ENCODE results near the gene FBXO22. TPM values are rescaled to one million over a fixed set of nuclear protein-coding genes. Genes with fewer than 3 reads are reported as not detected.
"Not testable (repeated sequence)": the region's sequence is repeated elsewhere in the genome, so short reads cannot be mapped to it uniquely, and the experiment has no call there.

FBXO22 gene
- polyA plus RNA-seq, 1 donor from 2014 or later, result 15.5 TPM

DNA sequence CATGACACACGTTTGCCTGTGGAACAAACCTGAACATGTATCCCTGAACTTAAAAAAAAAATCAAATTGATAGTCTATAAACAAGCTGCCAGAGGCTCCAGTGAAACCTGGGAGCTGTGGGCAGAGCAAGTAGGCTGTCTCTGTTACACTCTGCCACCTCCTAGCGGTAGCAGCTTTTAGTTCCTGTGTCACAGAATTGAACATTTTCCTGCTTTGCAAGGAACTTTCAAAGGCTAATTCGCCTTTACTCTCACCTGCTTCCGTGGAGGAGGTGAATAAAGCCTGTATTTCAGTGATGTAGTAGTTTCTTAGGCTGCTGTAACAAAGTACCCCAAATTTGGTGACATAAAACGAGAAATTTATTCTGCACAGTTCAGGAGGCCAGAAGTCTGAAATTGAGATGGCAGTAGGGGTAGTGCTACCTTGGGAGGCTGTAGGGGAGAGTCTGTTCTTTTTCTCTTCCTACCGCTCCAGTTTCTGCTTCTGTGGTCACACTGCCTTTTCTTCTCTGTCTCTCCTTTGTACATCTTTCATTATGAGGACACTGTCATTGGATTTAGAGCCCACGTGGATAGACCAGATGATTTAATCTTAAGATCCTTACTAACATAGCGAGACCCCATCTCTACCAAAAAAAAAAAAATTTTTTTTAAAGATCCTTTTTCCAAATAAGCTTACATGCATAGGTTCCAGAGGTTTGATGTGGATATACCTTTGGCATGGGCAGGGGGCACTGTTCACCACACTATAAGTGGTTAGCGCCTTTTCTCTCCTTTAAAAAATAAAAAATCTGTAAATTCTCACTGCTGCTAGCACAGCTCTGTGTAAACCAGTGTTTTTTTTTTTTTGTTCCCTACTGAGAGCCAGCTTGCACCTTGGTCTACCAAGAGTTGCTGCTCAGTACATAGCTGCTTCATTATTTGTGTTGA lies 25.3 kb downstream of the FBXO22 start:
- H3K27me3 Mint-ChIP-seq, result no peaks in the 10 kb centered on the region
- peaks cover 21 to 31% (median 28%) of the 10 kb centered on the region in 3 donors for H3K4me1 Mint-ChIP-seq
- H3K36me3 Mint-ChIP-seq, result peaks cover 2% of the 10 kb centered on the region
- no peaks in the 10 kb centered on the region for H3K9me3 Mint-ChIP-seq
- peak overlapping the region in 1 of 3 donors; percentile 33 for H3K27ac Mint-ChIP-seq
- H3K4me3 Mint-ChIP-seq, result no peak overlapping the region

DNA sequence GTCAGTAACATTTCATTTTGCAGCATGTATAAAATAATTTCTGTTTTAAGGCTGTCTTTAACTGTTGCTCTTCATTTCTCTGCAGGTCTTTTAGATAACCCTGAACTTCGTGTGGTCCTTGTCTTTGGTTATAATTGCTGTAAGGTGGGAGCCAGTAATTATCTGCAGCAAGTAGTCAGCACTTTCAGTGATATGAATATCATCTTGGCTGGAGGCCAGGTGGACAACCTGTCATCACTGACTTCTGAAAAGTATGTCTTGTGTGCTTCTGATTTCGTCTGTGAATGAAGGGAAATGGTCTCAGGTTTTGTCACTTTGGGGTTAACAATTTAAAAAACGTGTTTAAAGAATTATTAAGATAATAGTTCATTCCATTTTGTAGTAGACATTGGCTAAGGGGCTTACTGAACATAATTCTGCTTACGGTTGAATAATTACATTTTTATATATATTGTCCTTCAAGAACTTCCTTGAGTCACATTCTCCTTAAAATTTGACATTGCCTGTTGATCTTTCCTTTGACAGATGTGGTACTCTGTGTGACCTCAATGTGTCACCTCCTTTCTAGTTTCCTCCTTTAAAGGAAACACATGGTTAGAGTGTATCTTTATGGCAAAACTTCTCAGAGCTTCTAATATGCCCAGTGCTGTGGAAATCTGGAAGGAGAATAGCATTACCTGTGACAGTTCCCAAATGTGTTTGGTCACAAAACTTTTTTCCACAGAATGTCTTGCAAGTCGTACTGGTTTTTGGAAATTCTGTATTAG lies 26.3 kb downstream of the FBXO22 start:
- Mint-ChIP-seq H3K4me3 (no peak overlapping the region), H3K4me1 (peaks cover 21 to 27% (median 24%) of the 10 kb centered on the region in 3 donors), H3K27me3 (no peaks in the 10 kb centered on the region), H3K36me3 (peaks cover 5% of the 10 kb centered on the region), H3K9me3 (no peaks in the 10 kb centered on the region), H3K27ac (peak overlapping the region in 1 of 3 donors; percentile 14)

DNA sequence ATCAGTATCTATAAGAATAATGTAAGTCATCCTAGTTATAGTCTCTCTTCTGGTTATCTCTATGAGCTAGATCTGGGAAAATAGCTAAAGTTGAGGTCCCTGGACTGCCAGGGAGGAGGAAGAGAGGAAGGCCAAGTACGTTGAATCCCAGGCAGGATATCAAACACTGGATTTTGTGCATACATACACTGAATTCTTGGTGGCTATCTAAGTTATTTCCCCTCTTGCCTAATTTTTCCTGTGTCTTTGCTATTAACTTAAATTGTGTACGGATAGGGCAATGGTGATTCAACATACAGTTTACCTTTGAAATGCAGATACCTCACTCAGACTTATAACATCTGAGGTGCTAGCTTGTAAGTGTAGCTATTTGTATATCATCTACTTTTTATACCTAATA lies 27.2 kb downstream of the FBXO22 start:
- no peaks in the 10 kb centered on the region for H3K27me3 Mint-ChIP-seq
- peaks cover 16 to 22% (median 17%) of the 10 kb centered on the region in 3 donors for H3K4me1 Mint-ChIP-seq
- H3K9me3 Mint-ChIP-seq, result no peaks in the 10 kb centered on the region
- H3K27ac Mint-ChIP-seq, result no peak overlapping the region
- no peak overlapping the region for H3K4me3 Mint-ChIP-seq
- peaks cover 5% of the 10 kb centered on the region for H3K36me3 Mint-ChIP-seq

DNA sequence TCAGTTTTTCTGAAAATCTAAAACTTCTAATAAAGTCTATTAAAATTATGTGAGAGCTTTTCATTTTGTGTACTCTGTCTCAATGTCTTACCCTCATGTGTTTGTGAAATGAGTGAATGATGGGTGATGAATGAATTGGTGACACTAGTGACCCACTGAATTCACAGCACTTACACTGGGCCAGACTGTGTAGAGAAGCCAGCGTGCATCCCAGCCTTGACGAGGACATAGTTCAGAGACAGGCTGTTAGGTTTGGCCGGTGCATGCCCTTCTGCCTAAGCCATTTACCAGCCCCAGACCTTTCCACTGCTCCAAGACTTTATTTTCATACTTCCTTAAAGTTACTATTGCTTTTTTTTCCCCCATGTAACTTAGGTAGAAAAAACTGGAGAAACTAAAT lies 38.8 kb downstream of the FBXO22 start:
- H3K9me3 Mint-ChIP-seq, result peaks cover 2 to 6% (median 3%) of the 10 kb centered on the region in 3 donors
- H3K4me3 Mint-ChIP-seq, result no peak overlapping the region
- H3K27me3 Mint-ChIP-seq, result peaks cover 16% of the 10 kb centered on the region
- H3K36me3 Mint-ChIP-seq, result peaks cover 2% of the 10 kb centered on the region
- H3K27ac Mint-ChIP-seq, result no peak overlapping the region
- H3K4me1 Mint-ChIP-seq, result peaks cover 0 to 5% (median 0%) of the 10 kb centered on the region in 3 donors

DNA sequence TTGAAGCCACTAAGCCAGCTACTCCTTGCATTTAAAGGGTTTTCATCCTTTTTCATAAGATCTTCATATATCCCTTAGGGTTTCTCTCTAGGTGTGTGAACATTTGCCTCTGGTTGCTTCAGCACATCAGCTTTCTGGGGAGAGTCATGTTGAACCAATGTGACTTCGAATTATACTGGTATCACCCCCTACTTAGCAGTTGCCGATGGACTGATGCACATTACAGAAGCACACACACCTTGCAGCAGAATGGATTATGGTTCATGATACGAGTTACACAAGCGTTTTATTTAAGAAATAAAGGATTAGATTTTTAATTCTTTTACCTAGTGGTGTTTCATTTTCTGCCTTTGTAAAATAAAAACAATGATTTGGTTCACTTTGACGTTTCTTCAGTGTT lies 39.6 kb downstream of the FBXO22 start:
- peaks cover 2 to 6% (median 3%) of the 10 kb centered on the region in 3 donors for H3K9me3 Mint-ChIP-seq
- peaks cover 0 to 5% (median 0%) of the 10 kb centered on the region in 3 donors for H3K4me1 Mint-ChIP-seq
- H3K4me3 Mint-ChIP-seq, result no peak overlapping the region
- no peak overlapping the region for H3K27ac Mint-ChIP-seq
- H3K36me3 Mint-ChIP-seq, result no peaks in the 10 kb centered on the region
- H3K27me3 Mint-ChIP-seq, result peaks cover 16% of the 10 kb centered on the region

DNA sequence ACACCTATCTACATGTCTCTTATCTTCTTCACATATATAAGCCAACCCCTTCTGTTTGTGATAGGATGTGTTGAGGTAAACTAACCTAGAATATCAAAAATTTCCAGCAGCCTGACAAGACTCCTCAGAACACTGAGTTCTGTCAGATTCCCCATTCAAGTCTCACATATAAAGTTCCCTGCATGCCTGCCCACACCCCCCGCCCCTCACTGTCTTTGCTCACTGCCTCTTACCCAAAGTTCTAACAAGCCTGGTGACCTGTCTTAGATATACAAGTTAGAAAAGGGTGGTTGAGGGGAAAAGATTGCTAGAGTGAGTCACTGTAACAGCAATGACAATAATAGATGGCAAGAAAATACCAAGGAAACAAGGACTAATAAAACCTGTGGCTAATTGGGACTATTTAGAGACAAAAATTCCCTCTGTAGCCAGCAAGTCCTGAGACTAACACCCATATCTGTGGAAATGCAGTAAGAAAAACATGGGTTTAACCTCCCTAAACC lies 40.1 kb downstream of the FBXO22 start:
- Mint-ChIP-seq H3K9me3 (peaks cover 2 to 6% (median 3%) of the 10 kb centered on the region in 3 donors), H3K4me3 (no peak overlapping the region), H3K27me3 (peaks cover 16% of the 10 kb centered on the region), H3K36me3 (no peaks in the 10 kb centered on the region), H3K4me1 (peaks cover 0 to 5% (median 0%) of the 10 kb centered on the region in 3 donors), H3K27ac (no peak overlapping the region)

DNA sequence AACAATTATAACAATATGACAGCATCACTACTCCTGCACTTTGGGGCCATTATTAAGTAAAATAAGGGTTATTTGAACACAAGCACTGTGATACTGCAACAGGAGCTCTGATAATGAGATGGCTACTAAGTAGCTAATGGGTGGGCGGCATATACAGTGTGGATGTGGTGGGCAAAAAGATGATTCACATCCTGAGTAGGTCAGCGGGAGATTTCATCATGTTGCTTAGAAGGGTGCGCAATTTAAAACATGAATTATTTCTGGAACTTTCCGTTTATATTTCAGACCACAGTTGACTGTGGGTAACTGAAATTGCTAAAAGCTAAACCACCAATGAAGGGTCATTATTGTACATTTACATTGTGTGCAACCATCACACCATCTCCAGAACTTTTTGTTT lies 42.3 kb downstream of the FBXO22 start:
- Mint-ChIP-seq H3K4me1 (peaks cover 0 to 4% (median 0%) of the 10 kb centered on the region in 3 donors), H3K27me3 (peaks cover 16% of the 10 kb centered on the region), H3K36me3 (no peaks in the 10 kb centered on the region), H3K9me3 (peaks cover 2 to 3% (median 3%) of the 10 kb centered on the region in 3 donors), H3K27ac (no peak overlapping the region), H3K4me3 (no peak overlapping the region)

DNA sequence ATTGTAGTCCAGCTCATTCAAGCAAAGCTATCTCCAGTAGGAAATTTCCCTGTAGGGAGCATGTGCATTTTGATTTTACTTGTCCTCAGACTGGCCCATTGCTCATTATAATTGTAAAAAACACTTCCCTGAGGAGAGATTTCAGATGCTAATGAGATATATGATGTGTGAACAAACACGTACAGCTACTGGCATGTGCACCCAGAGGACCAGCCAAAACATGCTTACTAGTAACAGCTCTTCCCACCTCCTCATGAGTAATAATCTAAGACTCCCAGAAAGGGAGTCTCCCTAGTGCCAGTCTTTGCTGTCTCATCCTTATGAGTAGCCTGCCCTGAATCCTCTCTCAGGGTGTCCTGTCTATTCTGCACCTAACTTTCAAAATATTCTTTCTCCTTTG lies 43.4 kb downstream of the FBXO22 start:
- Mint-ChIP-seq H3K27ac (no peak overlapping the region), H3K4me1 (peaks cover 0 to under 1% (median 0%) of the 10 kb centered on the region in 3 donors), H3K9me3 (peaks cover 2 to 3% (median 3%) of the 10 kb centered on the region in 3 donors), H3K4me3 (no peak overlapping the region), H3K27me3 (peaks cover 16% of the 10 kb centered on the region), H3K36me3 (no peaks in the 10 kb centered on the region)

DNA sequence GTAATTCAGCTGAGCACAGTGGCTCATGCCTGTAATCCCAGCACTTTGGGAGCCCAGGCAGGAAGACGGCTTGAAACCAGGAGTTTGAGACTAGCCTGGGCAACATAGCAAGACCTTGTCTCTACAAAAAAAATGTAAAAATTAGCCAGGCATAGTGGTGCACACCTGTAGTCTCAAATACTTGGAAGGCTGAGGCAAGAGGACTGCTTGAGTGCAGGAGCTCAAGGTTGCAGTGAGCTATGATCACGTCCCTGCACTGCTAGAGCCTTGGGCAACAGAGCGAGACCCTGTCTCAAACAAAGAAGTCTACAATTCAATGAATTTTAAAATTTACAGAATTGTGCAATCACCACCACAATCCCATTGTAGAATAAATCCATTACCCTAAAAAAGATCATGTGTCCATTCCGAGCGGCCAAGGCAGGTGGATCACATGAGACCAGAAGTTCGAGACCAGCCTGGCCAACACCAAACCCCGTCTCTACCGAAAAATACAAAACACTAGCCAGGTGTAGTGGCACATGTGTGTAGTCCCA lies 45.2 kb downstream of the FBXO22 start:
- no peak overlapping the region for H3K27ac Mint-ChIP-seq
- peaks cover 16% of the 10 kb centered on the region for H3K27me3 Mint-ChIP-seq
- peaks cover 2 to 3% (median 3%) of the 10 kb centered on the region in 3 donors for H3K9me3 Mint-ChIP-seq
- H3K4me1 Mint-ChIP-seq, result no peaks in the 10 kb centered on the region
- H3K4me3 Mint-ChIP-seq, result no peak overlapping the region
- H3K36me3 Mint-ChIP-seq, result no peaks in the 10 kb centered on the region

DNA sequence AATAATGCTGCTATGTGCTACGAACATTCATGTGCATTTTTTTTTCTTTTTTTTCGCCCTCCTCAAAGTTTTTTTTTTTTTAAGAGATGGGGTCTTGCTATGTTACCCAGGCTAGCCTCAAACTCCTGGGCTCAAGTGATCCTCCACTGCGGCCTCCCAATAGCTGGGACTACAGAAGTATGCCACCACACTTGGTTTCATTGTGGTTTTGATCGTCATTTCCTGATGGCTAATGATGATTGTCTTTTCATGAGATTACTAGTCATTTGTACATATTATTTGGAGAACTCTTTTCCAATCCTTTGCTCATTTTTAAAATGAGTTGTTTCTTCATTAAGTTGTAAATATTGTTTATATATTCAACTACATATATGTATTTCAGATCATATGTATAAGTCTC lies 48.8 kb downstream of the FBXO22 start:
- peaks cover 4% of the 10 kb centered on the region for H3K27me3 Mint-ChIP-seq
- no peaks in the 10 kb centered on the region for H3K4me1 Mint-ChIP-seq
- no peak overlapping the region for H3K27ac Mint-ChIP-seq
- H3K36me3 Mint-ChIP-seq, result no peaks in the 10 kb centered on the region
- no peak overlapping the region for H3K4me3 Mint-ChIP-seq
- no peaks in the 10 kb centered on the region for H3K9me3 Mint-ChIP-seq

DNA sequence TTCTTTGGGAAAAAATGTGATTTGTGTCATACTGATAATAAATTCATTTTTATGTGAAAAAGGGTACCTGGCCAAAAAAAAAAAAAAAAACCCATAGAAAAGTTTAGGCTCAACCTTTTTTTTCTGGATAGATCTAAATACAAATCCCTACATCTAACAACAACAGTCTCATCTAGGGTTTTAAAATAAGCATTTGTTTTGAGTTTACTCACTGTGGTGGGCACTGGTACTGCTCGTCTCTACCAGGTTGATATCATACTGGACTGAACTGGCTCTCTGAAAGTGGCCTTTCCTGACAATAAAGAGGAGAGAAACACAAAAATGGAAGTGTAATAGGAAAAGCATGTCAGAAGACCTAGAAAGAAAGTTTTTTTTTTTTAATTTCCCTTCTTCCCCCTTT lies 52.0 kb downstream of the FBXO22 start:
- H3K36me3 Mint-ChIP-seq, result no peaks in the 10 kb centered on the region
- peaks cover 0 to 2% (median 0%) of the 10 kb centered on the region in 3 donors for H3K9me3 Mint-ChIP-seq
- H3K4me1 Mint-ChIP-seq, result no peaks in the 10 kb centered on the region
- H3K4me3 Mint-ChIP-seq, result no peak overlapping the region
- H3K27ac Mint-ChIP-seq, result no peak overlapping the region
- H3K27me3 Mint-ChIP-seq, result peaks cover 8% of the 10 kb centered on the region

DNA sequence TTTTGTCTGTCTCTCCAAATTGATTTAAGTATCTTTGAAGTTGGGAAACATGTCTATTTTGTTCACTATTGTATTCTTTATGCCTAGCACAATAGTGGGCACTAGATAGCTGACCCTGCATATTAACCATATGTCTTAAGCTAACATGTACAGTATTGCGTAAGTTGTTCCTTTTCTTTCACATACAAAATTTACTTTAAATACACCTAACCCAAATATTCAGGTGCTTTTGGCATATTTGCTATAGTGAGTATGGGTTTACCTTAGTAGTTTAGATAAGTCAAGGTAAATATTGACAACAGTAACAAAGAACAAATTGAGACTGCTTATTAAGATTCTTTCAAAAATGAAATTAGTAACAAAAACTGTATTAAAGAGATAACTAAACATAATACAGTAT lies 57.7 kb downstream of the FBXO22 start:
- Mint-ChIP-seq H3K9me3 (peaks cover 0 to 9% (median 2%) of the 10 kb centered on the region in 3 donors), H3K4me3 (no peak overlapping the region), H3K27me3 (peaks cover 4% of the 10 kb centered on the region), H3K4me1 (no peaks in the 10 kb centered on the region), H3K36me3 (no peaks in the 10 kb centered on the region), H3K27ac (no peak overlapping the region)

DNA sequence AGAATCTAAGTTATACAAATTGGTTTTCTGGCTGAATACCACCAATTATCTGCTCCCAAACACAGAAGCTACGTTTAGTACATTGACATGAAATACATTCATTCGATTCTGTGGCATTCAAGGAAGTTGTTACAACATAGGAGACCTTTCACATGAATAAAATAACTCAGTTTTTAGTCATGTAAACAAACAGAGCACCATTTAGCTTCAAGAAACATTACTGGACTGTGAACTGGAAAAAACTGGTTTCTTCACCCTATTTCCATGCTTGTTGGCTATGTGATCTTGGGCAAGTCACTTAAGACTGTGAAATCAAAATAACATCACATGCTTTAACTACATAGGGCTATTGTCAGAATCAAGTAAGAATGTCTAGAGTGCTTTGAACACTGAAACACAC lies 62.4 kb downstream of the FBXO22 start:
- H3K4me1 Mint-ChIP-seq, result no peaks in the 10 kb centered on the region
- peaks cover 0 to 9% (median 0%) of the 10 kb centered on the region in 3 donors for H3K9me3 Mint-ChIP-seq
- no peaks in the 10 kb centered on the region for H3K36me3 Mint-ChIP-seq
- no peak overlapping the region for H3K27ac Mint-ChIP-seq
- H3K4me3 Mint-ChIP-seq, result no peak overlapping the region
- H3K27me3 Mint-ChIP-seq, result no peaks in the 10 kb centered on the region

DNA sequence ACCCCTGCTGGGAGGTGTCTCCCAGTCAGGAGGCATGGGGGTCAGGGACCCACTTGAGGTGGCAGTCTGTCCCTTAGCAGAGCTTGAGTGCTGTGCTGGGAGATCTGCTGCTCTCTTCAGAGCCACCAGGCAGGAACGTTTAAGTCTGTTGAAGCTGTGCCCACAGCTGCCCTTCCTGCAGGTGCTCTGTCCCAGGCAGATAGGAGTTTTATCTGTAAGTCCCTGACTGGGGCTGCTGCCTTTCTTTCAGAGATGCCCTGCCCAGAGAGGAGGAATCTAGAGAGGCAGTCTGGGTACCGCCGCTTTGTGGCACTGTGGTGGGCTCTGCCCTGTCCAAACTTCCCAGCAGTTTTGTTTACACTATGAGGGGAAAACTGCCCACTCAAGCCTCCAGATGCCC lies 73.1 kb downstream of the FBXO22 start:
- not testable (repeated sequence) for H3K4me1 Mint-ChIP-seq, H3K4me3 Mint-ChIP-seq

More for the DNA sequence above, 73.1 kb downstream of the FBXO22 start:
- H3K36me3 Mint-ChIP-seq, H3K27me3 Mint-ChIP-seq, H3K9me3 Mint-ChIP-seq, H3K27ac Mint-ChIP-seq: not testable (repeated sequence)

All from IgD-negative memory B cell (primary cell).